Measurements from ENCODE around the gene MSRB1. TPM values are rescaled to one million over a fixed set of nuclear protein-coding genes. Genes with fewer than 3 reads are reported as not detected.

Gene MSRB1
- total RNA-seq, 1 experiment from 2014 or later: 26.4 TPM

GRCh38 chr16:1919327-1919998 is 23.5 kb downstream of the MSRB1 start:
- ATAC-seq (no peak), DNase-seq (ENCODE audit: low spot score) (no peak)
- H3K4me3 Mint-ChIP-seq: no peak overlapping the region
- peaks cover 94% of the 10 kb centered on the region for H3K27me3 Mint-ChIP-seq (ENCODE audit: low read depth)
- ChIA-PET POLR2A (no interaction called here), CTCF (interaction anchor here (0.6 to 1.6 kb wide), 3 partner anchors 9 to 33 kb away, joined by 3 to 6 read pairs (median 4); no protein-coding TSS in a partner anchor)
- TF ChIP-seq GRHL2 (CRISPR knock-in tag; IDR thresholded peaks at IDR 0.05; ENCODE audit: insufficient replicate concordance, severe bottlenecking) (no peak), ZNF396 (CRISPR knock-in tag; IDR thresholded peaks at IDR 0.05; ENCODE audit: borderline replicate concordance) (no peak), CBFB (CRISPR knock-in tag; IDR thresholded peaks at IDR 0.05; ENCODE audit: low read depth) (no peak), CTCF (IDR thresholded peaks at IDR 0.05) (no peak), ATF1 (CRISPR knock-in tag; IDR thresholded peaks at IDR 0.05) (no peak), CREB1 (CRISPR knock-in tag; IDR thresholded peaks at IDR 0.05) (no peak), NFATC4 (CRISPR knock-in tag; IDR thresholded peaks at IDR 0.05) (no peak), ZNF423 (CRISPR knock-in tag; IDR thresholded peaks at IDR 0.05) (no peak), NR3C1 (CRISPR knock-in tag; conservative IDR thresholded peaks at IDR 0.05; ENCODE audit: low read depth) (no peak), SMAD3 (CRISPR knock-in tag; IDR thresholded peaks at IDR 0.05; ENCODE audit: borderline replicate concordance) (no peak), ZNF317 (CRISPR knock-in tag; IDR thresholded peaks at IDR 0.05; ENCODE audit: borderline replicate concordance, low read depth) (no peak), ARID4B (CRISPR knock-in tag; IDR thresholded peaks at IDR 0.05; ENCODE audit: borderline replicate concordance) (no peak)
- TF ChIP-seq, protein P1, sequence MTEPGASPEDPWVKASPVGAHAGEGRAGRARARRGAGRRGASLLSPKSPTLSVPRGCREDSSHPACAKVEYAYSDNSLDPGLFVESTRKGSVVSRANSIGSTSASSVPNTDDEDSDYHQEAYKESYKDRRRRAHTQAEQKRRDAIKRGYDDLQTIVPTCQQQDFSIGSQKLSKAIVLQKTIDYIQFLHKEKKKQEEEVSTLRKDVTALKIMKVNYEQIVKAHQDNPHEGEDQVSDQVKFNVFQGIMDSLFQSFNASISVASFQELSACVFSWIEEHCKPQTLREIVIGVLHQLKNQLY (CRISPR knock-in tag; IDR thresholded peaks at IDR 0.05): no peak
- TF ChIP-seq, protein P2, sequence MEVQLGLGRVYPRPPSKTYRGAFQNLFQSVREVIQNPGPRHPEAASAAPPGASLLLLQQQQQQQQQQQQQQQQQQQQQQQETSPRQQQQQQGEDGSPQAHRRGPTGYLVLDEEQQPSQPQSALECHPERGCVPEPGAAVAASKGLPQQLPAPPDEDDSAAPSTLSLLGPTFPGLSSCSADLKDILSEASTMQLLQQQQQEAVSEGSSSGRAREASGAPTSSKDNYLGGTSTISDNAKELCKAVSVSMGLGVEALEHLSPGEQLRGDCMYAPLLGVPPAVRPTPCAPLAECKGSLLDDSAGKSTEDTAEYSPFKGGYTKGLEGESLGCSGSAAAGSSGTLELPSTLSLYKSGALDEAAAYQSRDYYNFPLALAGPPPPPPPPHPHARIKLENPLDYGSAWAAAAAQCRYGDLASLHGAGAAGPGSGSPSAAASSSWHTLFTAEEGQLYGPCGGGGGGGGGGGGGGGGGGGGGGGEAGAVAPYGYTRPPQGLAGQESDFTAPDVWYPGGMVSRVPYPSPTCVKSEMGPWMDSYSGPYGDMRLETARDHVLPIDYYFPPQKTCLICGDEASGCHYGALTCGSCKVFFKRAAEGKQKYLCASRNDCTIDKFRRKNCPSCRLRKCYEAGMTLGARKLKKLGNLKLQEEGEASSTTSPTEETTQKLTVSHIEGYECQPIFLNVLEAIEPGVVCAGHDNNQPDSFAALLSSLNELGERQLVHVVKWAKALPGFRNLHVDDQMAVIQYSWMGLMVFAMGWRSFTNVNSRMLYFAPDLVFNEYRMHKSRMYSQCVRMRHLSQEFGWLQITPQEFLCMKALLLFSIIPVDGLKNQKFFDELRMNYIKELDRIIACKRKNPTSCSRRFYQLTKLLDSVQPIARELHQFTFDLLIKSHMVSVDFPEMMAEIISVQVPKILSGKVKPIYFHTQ (CRISPR knock-in tag; IDR thresholded peaks at IDR 0.05): no peak
- TF ChIP-seq, protein P3, sequence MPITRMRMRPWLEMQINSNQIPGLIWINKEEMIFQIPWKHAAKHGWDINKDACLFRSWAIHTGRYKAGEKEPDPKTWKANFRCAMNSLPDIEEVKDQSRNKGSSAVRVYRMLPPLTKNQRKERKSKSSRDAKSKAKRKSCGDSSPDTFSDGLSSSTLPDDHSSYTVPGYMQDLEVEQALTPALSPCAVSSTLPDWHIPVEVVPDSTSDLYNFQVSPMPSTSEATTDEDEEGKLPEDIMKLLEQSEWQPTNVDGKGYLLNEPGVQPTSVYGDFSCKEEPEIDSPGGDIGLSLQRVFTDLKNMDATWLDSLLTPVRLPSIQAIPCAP (CRISPR knock-in tag; IDR thresholded peaks at IDR 0.05): no peak
- TF ChIP-seq, protein P4, sequence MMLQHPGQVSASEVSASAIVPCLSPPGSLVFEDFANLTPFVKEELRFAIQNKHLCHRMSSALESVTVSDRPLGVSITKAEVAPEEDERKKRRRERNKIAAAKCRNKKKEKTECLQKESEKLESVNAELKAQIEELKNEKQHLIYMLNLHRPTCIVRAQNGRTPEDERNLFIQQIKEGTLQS (CRISPR knock-in tag; conservative IDR thresholded peaks at IDR 0.05): no peak
- H3K27ac Mint-ChIP-seq: no peak overlapping the region
- H3K9me3 Mint-ChIP-seq: peaks cover 3% of the 10 kb centered on the region
- no peaks in the 10 kb centered on the region for H3K36me3 Mint-ChIP-seq
- H3K4me1 Mint-ChIP-seq: peaks cover 42% of the 10 kb centered on the region

Data from WTC11 (cell line).